Activated B cell treated with CpG ODN at 0.5 μM for 24 hours (primary cell): ENCODE results near the gene ADCY3. TPM values are rescaled to one million over a fixed set of nuclear protein-coding genes. Genes with fewer than 3 reads are reported as not detected.

Experiments used
- ATAC-seq: fragments of 200-7000 bp; cut with Tn5 transposase; one replicate; pipeline ENCODE4 v1.10.0; 2021; ENCODE audit warnings: low read depth, mild to moderate bottlenecking, moderate library complexity
- CTCF ChIA-PET: fragments of 350-600 bp; sonication (Branson Sonifier 250); formaldehyde crosslinking; loops from one replicate; lab custom pipeline; 2021; ENCODE audit warnings: antibody characterized with exemption; lab: Charles Lee
- POLR2A ChIA-PET: fragments of 350-600 bp; sonication (Branson Sonifier 250); formaldehyde crosslinking; loops from one replicate; lab custom pipeline; 2021; ENCODE audit warnings: antibody characterized with exemption; lab: Charles Lee
- DNase-seq: peaks from one replicate; pipeline ENCODE4 v3.0.0; 2022
- H3K27ac Mint-ChIP-seq: one replicate; pipeline ENCODE4 v1.8.0; 2020; ENCODE audit warnings: mixed read lengths
- H3K27me3 Mint-ChIP-seq: one replicate; pipeline ENCODE4 v1.8.0; 2021; ENCODE audit warnings: mixed read lengths
- H3K36me3 Mint-ChIP-seq: one replicate; pipeline ENCODE4 v1.8.0; 2021; ENCODE audit warnings: low read depth, mixed read lengths
- H3K4me1 Mint-ChIP-seq: one replicate; pipeline ENCODE4 v1.8.0; 2021; ENCODE audit warnings: mixed read lengths
- H3K4me3 Mint-ChIP-seq: one replicate; pipeline ENCODE4 v1.8.0; 2020; ENCODE audit warnings: mild to moderate bottlenecking, mixed read lengths
- H3K9me3 Mint-ChIP-seq: one replicate; pipeline ENCODE4 v1.8.0; 2020; ENCODE audit warnings: mixed read lengths
- intact Hi-C: fragments of 100-400 bp; cut with micrococcal nuclease; formaldehyde crosslinking; loops from one replicate; pipeline ENCODE4 v1.15.1; 2024
- total RNA-seq: library from RNA; stranded (reverse); gene quantifications from 2 replicates; pipeline ENCODE4 v1.2.3, GENCODE V29; 2022
- TF ChIP-seq, protein P1 (sequence below): fragments of 200-600 bp; IDR thresholded peaks from one replicate; pipeline ENCODE4 v1.8.0; 2022; ENCODE audit warnings: antibody characterized with exemption, mild to moderate bottlenecking

The ADCY3 gene
- total RNA-seq, 1 donor from 2014 or later: 126 TPM

DNA sequence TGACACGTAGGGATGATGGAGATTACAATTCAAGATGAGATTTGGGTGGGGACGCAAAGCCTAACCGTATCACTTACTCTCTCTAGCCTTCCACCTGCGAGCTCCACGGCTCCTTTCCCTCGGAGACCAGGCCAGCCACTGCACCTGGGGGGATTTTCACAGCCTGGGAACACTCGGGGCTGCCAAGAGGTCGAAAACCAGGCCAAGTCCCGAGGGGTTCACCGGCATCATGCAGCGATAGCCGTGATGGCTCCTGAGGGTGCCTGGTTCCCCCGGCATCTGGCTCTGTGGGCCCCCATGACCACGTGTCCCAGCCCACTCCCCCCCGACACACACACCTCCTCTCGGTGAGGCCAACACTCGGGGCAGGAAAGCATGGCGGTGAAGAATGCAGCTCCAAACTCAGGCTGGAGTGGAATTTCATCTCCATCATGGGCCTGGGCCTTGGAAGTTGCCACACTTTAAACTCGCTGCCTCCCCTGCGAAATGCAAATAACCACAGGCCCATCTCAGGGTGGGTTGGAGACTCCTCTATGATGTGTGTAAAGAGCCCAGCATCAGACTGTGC, 32.6 kb downstream of the ADCY3 start:
- TF ChIP-seq, protein P1, sequence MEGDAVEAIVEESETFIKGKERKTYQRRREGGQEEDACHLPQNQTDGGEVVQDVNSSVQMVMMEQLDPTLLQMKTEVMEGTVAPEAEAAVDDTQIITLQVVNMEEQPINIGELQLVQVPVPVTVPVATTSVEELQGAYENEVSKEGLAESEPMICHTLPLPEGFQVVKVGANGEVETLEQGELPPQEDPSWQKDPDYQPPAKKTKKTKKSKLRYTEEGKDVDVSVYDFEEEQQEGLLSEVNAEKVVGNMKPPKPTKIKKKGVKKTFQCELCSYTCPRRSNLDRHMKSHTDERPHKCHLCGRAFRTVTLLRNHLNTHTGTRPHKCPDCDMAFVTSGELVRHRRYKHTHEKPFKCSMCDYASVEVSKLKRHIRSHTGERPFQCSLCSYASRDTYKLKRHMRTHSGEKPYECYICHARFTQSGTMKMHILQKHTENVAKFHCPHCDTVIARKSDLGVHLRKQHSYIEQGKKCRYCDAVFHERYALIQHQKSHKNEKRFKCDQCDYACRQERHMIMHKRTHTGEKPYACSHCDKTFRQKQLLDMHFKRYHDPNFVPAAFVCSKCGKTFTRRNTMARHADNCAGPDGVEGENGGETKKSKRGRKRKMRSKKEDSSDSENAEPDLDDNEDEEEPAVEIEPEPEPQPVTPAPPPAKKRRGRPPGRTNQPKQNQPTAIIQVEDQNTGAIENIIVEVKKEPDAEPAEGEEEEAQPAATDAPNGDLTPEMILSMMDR: no peak
- peaks cover 2% of the 10 kb centered on the region for H3K9me3 Mint-ChIP-seq
- peak overlapping the region; percentile 90 for H3K4me3 Mint-ChIP-seq
- CTCF ChIA-PET: no interaction called here
- peak overlapping the region; percentile 97 for H3K27ac Mint-ChIP-seq
- H3K36me3 Mint-ChIP-seq: peaks cover 4% of the 10 kb centered on the region
- H3K27me3 Mint-ChIP-seq: no peaks in the 10 kb centered on the region
- DNase-seq (no peak), ATAC-seq (no peak)
- H3K4me1 Mint-ChIP-seq: peaks cover 55% of the 10 kb centered on the region
- POLR2A ChIA-PET: interaction anchor here (1.1 kb wide), 1 partner anchor 94 kb away, joined by 3 read pairs; the partner anchor contains the start of genes CENPO and PTRHD1
- intact Hi-C loops: loop anchor here (2.0 to 5.0 kb wide), 3 partner anchors 33 to 155 kb away; partner anchors contain the start of genes ADCY3, DNAJC27 and EFR3B

GRCh38 chr2:24886691-24887304, 33.2 kb downstream of the ADCY3 start:
- intact Hi-C loops: loop anchor here (2.0 to 5.0 kb wide), 3 partner anchors 34 to 156 kb away; partner anchors contain the start of genes ADCY3, DNAJC27 and EFR3B
- DNase-seq: peak; percentile 49
- ATAC-seq: peak; percentile 93
- Mint-ChIP-seq H3K27ac (peak overlapping the region; percentile 97), H3K36me3 (peaks cover 6% of the 10 kb centered on the region), H3K4me1 (peaks cover 61% of the 10 kb centered on the region), H3K9me3 (no peaks in the 10 kb centered on the region), H3K27me3 (no peaks in the 10 kb centered on the region), H3K4me3 (peak overlapping the region; percentile 90)
- TF ChIP-seq, protein P1: no peak
- ChIA-PET CTCF (no interaction called here), POLR2A (interaction anchor here (0.9 to 1.1 kb wide), 2 partner anchors 33 to 94 kb away, joined by 3 read pairs; partner anchors contain the start of genes ADCY3, CENPO and PTRHD1)

DNA sequence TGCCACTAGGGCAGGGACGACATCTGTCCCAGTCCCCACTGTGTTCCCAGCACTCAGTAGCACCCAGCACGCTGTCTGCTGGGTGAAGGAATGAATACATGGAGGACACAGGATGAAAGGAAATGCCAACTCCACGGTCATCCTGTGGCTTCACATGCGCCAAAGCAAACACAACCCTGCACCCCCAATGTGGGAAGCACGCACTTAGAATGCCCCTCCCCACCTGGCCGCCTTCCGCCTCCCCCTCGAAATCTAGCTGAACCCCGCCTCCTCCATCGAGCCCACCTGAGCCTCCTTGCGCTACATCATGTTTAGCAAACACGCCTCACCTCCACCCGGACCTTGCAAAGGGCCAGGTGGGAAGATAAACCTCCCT, 33.9 kb downstream of the ADCY3 start:
- H3K9me3 Mint-ChIP-seq: no peaks in the 10 kb centered on the region
- peaks cover 6% of the 10 kb centered on the region for H3K36me3 Mint-ChIP-seq
- peaks cover 67% of the 10 kb centered on the region for H3K4me1 Mint-ChIP-seq
- no peaks in the 10 kb centered on the region for H3K27me3 Mint-ChIP-seq
- ChIA-PET POLR2A (interaction anchor here (0.5 to 0.9 kb wide), 3 partner anchors 34 to 534 kb away, joined by 3 to 4 read pairs (median 3); partner anchors contain the start of gene ADCY3), CTCF (no interaction called here)
- H3K27ac Mint-ChIP-seq: peak overlapping the region; percentile 97
- TF ChIP-seq, protein P1: no peak
- DNase-seq: no peak
- intact Hi-C loops: loop anchor here (2.0 to 5.0 kb wide), 3 partner anchors 35 to 156 kb away; partner anchors contain the start of genes ADCY3, DNAJC27 and EFR3B
- no peak for ATAC-seq
- H3K4me3 Mint-ChIP-seq: peak overlapping the region; percentile 90

DNA sequence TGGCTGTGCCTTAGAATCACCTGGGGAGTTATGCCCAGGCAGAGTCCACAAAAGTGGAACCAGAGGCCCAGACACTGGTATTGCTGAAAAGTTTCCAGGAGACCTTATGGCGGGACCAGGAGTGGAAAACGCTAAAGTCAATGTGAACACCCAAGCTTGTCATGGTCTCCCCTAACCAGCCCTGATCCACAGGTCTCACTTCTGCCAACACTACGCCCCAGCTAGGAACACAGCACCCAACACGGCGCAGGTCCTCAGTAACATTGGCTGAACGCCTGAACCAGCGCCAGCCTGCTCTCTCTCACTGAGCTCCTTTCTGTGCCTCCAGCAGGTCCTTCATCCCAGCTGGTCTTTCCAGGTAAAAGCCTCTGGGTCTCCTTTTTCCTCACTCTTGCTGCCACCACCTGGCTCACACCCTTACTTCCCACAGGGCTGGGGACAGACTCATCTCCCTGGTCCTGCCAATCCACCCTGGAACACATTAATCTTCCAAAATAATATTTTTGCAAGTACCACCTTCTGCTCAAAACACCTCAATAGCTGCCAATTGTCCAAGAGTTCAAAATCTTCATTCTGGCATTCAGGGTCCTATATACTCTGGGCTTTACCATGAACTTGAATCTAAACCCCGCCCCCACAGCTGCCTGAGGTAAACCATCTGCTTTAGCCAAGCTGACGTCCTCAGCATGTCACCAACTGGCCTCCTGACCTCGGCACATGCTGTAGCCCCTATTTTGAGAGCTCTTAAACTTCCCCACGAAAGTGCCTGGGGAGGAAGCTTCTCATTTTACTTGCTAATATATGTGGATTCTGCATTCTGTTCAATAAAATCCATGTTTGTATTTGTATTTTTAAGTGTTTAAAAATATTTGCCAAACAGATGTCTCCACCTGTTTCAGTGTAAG, 34.6 kb downstream of the ADCY3 start:
- Mint-ChIP-seq H3K27ac (peak overlapping the region; percentile 97), H3K36me3 (peaks cover 6% of the 10 kb centered on the region), H3K4me3 (peak overlapping the region; percentile 90), H3K4me1 (peaks cover 73% of the 10 kb centered on the region), H3K27me3 (no peaks in the 10 kb centered on the region), H3K9me3 (no peaks in the 10 kb centered on the region)
- CTCF ChIA-PET: no interaction called here
- peak; percentile 23 for ATAC-seq
- DNase-seq: no peak
- TF ChIP-seq, protein P1: no peak
- intact Hi-C loops: loop anchor here (2.0 to 5.0 kb wide), 3 partner anchors 35 to 157 kb away; partner anchors contain the start of genes ADCY3, DNAJC27 and EFR3B
- POLR2A ChIA-PET: interaction anchor here (0.5 to 0.9 kb wide), 2 partner anchors 244 to 534 kb away, joined by 3 to 4 read pairs; no protein-coding TSS in a partner anchor
